NCI-H1436 (cell line): Measurements from ENCODE around the gene KAZN.
"Not testable (repeated sequence)": the region's sequence is repeated elsewhere in the genome, so short reads cannot be mapped to it uniquely, and the experiment has no call there.

ENCODE experiments used
- DNase-seq: peaks from one replicate; lab custom pipeline; 2025; lab: John Stamatoyannopoulos, UW

Gene KAZN

GRCh38 chr1:15110867-15111230, 512.4 kb downstream of the KAZN start:
- no peak for DNase-seq

- DNase-seq, result no peak
Measured at GRCh38 chr1:15113146-15113545, 514.7 kb downstream of the KAZN start.

GRCh38 chr1:15114884-15115283, 516.4 kb downstream of the KAZN start:
- DNase-seq, result no peak

GRCh38 chr1:15115542-15116330, 517.3 kb downstream of the KAZN start:
- no peak for DNase-seq

DNA sequence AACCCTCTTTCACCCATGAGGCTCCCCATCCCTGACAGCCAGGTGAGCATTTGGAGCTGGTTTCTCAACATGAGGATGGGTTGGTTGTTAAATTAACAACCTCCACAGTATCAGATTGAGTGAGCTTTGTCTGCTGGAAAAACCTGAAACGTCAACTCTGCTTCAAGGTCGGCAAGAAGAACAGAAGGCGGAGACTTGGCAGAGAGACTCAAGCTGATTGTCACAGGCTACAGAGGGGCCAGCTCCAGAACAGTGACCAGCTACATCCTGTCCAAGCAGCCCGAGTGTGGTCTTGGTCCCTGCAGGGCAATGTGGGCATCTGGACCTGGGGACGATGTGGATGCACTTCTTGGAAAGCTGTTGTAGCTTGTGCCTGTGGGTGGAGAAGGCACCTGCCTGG, 518.5 kb downstream of the KAZN start:
- no peak for DNase-seq

- no peak for DNase-seq
Measured at GRCh38 chr1:15117671-15118325, 519.3 kb downstream of the KAZN start.

- no peak for DNase-seq
Measured at GRCh38 chr1:15118579-15118978, 520.1 kb downstream of the KAZN start.

DNA sequence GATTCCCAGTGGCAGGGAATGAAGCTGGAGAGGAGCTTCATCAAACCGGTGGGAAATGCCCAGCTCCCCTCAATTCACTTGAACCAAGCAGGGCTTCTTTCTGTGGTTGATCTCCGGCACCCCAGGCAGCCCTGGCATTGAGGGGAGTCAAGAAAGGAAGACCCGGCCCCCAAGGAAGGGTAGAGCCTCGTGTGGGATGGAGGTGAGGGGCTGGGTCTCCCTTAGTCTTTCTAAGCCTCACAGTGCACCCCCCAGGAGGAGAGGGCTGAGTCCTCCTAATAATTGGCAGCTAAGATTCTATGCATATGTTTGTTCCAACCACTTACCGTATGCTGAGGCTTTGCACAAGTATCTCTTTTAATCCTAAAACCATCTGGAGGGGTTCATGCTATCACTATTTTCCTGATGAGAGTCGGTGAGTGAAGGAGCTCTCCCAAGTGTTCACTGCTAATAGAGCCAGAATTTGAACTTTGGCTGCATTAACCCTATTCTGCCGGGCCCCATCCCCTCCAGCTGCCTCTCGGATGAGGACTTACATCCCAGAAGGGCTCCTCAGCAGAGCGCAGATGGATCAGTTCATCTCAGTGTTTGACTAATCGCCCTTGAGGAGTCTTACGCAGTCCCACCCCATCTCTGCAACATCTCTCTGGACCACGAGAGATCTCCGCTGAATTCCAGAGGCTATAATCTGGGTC, 521.9 kb downstream of the KAZN start:
- no peak for DNase-seq

DNA sequence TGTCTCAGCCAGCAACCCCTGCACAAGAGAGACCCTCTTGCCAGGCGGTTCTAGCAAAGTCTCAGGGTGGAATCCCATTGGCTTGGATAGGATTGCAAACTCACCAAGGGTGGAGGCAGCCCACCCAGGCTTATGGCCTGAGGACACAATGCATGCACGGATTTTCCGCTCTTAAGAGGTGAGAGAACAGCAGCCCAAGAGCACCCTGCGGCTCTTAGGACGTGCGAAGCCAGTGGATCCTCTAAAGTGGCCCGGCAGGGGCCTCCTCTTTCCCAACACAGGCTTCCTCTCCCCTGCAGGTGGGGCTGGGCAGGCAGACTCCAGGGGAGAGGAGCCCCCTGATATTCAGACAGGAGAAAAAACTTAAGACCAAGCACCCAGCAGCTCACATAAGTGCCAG, 523.8 kb downstream of the KAZN start:
- DNase-seq, result no peak

GRCh38 chr1:15123270-15123669, 524.8 kb downstream of the KAZN start:
- no peak for DNase-seq

- no peak for DNase-seq
Measured at GRCh38 chr1:15123925-15124324, 525.4 kb downstream of the KAZN start.

DNA sequence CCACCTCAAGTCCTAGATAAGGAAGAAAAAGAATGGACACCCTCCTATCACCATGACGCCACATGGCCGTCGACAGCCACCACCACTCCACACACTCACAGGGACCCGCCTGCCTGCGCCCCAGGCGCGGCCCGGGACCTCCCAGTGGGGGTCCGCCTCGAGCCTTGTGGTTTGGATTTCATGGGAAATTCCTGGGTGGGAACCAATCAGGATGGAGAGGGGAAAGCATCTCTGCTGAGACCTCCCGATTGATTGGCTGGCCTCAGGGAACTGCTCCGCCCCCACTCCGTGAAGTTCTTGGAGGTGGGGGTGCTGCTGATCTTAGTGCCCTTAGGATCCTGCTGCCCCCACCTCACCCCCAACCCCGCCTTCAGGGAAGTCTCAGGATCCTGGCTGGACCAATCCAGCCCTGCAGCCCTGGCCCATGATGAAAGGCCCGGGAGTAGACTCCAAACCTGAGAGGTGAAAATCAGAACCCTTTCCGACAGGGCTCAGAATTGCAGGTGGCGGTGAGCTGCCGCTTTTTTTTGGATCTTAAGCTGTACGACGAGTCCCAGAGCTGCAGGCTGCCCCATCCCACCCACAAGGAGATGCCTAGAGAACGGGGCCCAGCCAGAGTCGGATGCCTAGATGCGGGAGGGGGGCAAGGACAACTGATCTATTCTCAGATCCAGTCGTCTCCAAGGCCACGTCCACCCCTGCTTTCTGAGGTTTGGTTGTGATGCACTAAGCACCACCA, 526.0 kb downstream of the KAZN start:
- DNase-seq, result no peak

DNA sequence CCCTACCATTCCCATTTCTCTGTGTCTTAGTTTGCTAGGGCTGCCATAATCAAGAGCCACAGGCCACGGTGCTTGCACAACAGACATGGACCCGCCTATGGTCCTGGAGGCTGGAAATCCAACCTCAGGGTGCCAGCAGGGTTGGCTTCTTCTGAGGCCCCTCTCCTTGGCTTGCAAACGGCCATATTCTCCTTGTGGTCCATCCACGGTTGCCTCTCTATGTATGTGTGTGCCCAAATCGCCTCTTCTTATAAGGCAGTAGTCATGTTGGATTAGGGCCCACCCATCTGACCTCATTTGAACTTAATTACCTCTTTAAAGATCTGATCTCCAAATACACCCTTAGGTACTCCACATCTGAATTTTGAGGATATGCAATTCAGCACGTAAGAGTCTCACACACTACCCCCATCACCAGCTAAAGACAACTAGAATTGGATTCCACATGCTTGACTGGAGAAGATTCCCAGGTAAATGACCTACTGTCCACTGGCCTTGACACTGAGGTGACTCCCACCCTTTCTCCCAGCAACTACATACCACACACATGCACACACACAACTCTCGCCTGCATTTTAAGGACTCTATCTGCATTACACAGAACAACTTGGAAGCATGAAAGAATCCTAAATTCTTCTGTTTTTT, 526.7 kb downstream of the KAZN start:
- no peak for DNase-seq

DNA sequence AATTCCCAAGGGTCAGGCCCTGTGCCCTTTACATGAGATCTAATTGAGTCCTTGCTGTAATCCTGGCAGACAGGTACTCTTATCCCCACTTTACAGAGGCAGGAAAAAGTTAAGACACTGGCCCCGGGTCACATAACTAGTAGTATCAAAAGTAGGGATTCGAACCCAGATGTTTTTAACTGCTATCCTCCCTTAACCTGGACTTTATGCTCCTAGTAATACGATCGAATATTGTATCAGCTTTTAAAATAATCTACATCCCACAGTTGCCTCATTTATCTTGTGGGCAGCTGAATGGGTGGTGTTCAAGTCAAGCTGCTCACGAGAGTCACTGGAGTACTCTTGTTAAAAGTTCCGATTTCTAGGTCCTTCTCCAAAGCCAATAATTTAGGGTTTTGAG, 529.6 kb downstream of the KAZN start:
- DNase-seq, result no peak

DNA sequence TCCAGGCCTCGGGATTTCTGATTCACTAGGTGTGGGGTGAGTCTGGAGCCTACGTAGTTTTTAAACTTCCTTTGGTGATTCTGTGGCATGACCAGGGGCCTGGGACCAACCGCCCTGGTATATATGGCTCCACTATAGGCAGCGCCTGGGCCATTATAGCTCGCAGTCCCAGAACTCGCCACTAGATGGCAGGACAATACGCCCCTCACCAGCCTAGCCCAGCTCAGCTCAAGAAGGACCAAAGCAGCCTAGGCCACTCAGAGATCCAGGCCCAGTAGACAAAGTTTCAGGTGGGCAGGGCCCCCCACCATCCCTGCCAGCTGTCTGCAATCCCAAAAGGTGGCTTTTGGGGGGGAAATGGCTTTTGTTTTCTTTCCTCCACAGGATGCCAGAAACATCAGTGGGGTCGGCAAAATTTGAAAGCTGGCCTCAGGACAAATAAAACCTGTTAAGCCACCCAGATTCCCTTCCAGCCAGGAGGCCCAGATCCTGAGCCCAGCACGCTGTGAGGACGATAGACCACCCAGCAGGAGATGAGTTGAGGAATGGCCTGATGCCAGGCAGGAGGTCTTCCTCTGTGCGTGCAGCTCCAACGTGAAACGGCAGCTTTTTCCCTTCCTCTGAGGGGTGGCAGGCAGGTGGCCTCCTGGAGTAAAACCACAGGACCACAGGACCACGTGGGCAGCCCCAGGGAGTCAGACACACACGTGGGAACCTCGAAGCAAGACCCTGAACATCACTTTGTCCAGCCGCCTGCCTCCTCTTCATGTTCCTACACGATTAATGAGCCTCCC, 530.2 kb downstream of the KAZN start:
- DNase-seq, result peak; percentile 34

DNA sequence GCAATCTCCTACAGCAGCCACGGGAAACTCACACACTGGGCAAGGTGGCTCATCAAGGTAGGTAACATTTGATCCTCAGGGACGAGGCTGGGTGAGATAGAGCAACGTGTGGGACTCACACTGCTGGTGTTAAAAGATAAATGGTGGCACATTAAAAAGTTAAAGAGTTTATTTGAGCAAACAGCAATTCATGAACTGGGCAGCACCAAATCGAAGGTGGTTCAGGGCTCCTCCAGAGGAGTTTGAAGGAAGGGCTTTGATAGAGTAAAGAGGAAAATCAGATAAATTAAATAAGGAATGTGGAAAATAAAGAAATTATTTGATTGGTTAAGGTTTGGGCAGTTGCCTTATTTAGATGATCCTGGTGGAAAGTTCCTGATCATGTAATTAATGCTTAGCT, 531.5 kb downstream of the KAZN start:
- no peak for DNase-seq

- no peak for DNase-seq
Measured at GRCh38 chr1:15130607-15131006, 532.1 kb downstream of the KAZN start.

- no peak for DNase-seq
Measured at GRCh38 chr1:15132965-15133364, 534.5 kb downstream of the KAZN start.

- DNase-seq, result no peak
Measured at GRCh38 chr1:15134285-15134684, 535.8 kb downstream of the KAZN start.

GRCh38 chr1:15135604-15136003, 537.1 kb downstream of the KAZN start:
- not testable (repeated sequence) for DNase-seq

DNA sequence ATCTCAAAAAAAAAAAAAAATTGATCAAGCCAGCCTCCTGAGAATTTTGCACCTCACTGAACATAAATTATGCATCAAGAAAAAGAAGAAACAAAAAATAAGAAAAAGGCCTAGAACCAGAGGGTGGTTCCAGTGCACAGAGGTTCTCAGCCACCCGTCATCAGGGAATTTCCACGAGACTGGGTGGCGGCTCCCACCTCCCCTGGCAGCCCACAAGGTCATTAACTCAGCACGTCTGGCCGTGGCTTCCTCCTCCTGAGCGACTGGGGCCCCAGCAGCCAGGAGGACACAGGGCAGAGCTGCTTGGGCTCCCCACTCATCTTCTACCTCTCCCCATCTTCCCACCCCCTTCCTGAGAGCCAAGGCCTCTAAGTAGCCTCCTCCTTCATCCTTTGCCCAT, 539.3 kb downstream of the KAZN start:
- DNase-seq, result no peak
